Measurements from ENCODE around the gene DYSF. TPM values are rescaled to one million over a fixed set of nuclear protein-coding genes. Genes with fewer than 3 reads are reported as not detected.

The DYSF gene
- total and polyA plus RNA-seq, 3 donors from 2014 or later = 6.8 to 10.9 (median 8.9) TPM

GRCh38 chr2:71452565-71452964, 796 bp upstream of the DYSF start:
- DNase-seq = no peak
- Histone ChIP-seq H3K4me1 (peaks cover 14% of the 10 kb centered on the region), H3K9me3 (no peaks in the 10 kb centered on the region), H3K36me3 (ENCODE audit: low read depth, missing control alignments) (no peaks in the 10 kb centered on the region), H3K27ac (no peak overlapping the region), H3K27me3 (no peaks in the 10 kb centered on the region), H3K4me3 (no peak overlapping the region)
- no peak for TF ChIP-seq CTCF (IDR thresholded peaks at IDR 0.05)
- intact Hi-C loops (cut with DNase I; ENCODE audit: low total_unique reads) = no loop called here
- WGBS, 2 donors = 39 to 67% methylated on average over 2 of the region's 2 CpGs

GRCh38 chr2:71454221-71455010, 1.1 kb downstream of the DYSF start:
- no peak for TF ChIP-seq CTCF (IDR thresholded peaks at IDR 0.05)
- no peak for TF ChIP-seq POLR2A (IDR thresholded peaks at IDR 0.05)
- H3K9me3 ChIP-seq = no peaks in the 10 kb centered on the region
- WGBS, 2 donors = 57 to 60% methylated on average over 12 to 17 of the region's 17 CpGs
- H3K4me1 ChIP-seq = peaks cover 14% of the 10 kb centered on the region
- H3K27ac ChIP-seq = no peak overlapping the region
- peak overlapping the region; percentile 32 to 53 for H3K4me3 ChIP-seq
- intact Hi-C loops (cut with DNase I; ENCODE audit: low total_unique reads) = no loop called here
- DNase-seq = no peak
- H3K27me3 ChIP-seq = no peaks in the 10 kb centered on the region
- H3K36me3 ChIP-seq (ENCODE audit: low read depth, missing control alignments) = no peaks in the 10 kb centered on the region

GRCh38 chr2:71455011-71455740, 1.8 kb downstream of the DYSF start:
- Histone ChIP-seq H3K4me3 (no peak overlapping the region), H3K36me3 (ENCODE audit: low read depth, missing control alignments) (no peaks in the 10 kb centered on the region), H3K9me3 (no peaks in the 10 kb centered on the region), H3K27me3 (no peaks in the 10 kb centered on the region), H3K4me1 (peaks cover 14% of the 10 kb centered on the region), H3K27ac (no peak overlapping the region)
- no peak for TF ChIP-seq CTCF (IDR thresholded peaks at IDR 0.05)
- TF ChIP-seq POLR2A (IDR thresholded peaks at IDR 0.05) = no peak
- DNase-seq = no peak
- intact Hi-C loops (cut with DNase I; ENCODE audit: low total_unique reads) = no loop called here
- WGBS, 2 donors = 64 to 80% methylated on average over 6 to 8 of the region's 8 CpGs

- H3K4me3 ChIP-seq = no peak overlapping the region
- H3K4me1 ChIP-seq = peaks cover 14% of the 10 kb centered on the region
- intact Hi-C loops (cut with DNase I; ENCODE audit: low total_unique reads) = no loop called here
- no peaks in the 10 kb centered on the region for H3K9me3 ChIP-seq
- H3K27ac ChIP-seq = no peak overlapping the region
- H3K27me3 ChIP-seq = no peaks in the 10 kb centered on the region
- no peaks in the 10 kb centered on the region for H3K36me3 ChIP-seq (ENCODE audit: low read depth, missing control alignments)
- TF ChIP-seq POLR2A (IDR thresholded peaks at IDR 0.05) (no peak), CTCF (IDR thresholded peaks at IDR 0.05) (no peak)
- 61 to 65% methylated on average over 6 of the region's 6 CpGs for WGBS, 2 donors
- DNase-seq = no peak
These were observed 2.6 kb downstream of the DYSF start for GRCh38 chr2:71455741-71456569.
